ENCODE measurements around the gene TGM1. TPM values are rescaled to one million over a fixed set of nuclear protein-coding genes. Genes with fewer than 3 reads are reported as not detected.

The TGM1 gene
- total RNA-seq, 4 donors from 2014 or later: 566 to 1,879 (median 1,037) TPM

DNA sequence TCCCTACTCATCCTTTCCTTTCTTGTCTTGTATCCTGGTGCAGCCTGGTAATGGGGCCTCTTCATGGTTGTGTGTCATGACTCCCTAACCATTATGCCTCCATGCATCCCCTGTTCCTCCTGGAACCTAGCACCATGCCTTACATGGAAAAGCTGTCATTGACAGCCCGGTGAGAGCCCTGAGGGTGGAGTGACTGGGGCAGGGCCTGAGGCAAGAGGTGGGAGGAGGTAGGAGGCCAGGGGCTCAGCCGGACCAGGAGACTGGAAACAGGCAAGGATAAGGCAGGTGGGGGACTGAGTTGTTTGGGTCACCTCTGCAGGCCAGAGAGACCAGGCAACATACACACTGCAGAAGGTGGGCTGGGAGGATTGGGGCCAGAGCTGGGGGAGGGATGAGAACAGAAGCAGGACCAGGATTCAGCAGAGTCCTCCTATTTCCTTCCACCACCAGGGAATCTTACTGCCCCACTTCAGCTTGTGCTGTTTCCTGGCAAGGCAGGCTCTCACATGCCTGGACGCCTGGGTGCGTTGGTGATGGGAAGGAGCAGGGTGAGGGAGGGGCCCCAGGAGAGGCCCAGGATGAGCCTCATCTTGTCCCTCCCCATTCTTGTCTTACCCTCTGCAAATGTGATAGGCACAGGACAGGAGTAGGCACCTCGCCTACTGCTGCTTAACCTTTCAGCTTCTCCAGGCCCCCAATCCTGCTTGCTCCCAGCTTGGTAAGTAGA is 46.7 kb upstream of the TGM1 start, which contains the start of gene LTB4R2:
TSS of gene LTB4R2 (plus strand) at position 603 of the 727 bp plus-strand sequence. CDS start 525 bp downstream, outside the sequence.
- Histone ChIP-seq H3K4me1 (peaks cover 61 to 73% (median 63%) of the 10 kb centered on the region in 3 donors), H3K36me3 (peaks cover 0 to 33% (median 18%) of the 10 kb centered on the region in 3 donors), H3K27ac (peak within 1 kb of the TSS; percentile 92 to 97 (median 95)), H3K9me3 (no peaks in the 10 kb centered on the region), H3K27me3 (no peaks in the 10 kb centered on the region), H3K4me3 (peak within 1 kb of the TSS; percentile 46 to 84 (median 62))
- 24 to 58% methylated on average over 2 to 4 of the region's 5 CpGs for WGBS, 2 donors
- TF ChIP-seq CTCF (IDR thresholded peaks at IDR 0.05) (peak in 1 of 6 experiments; percentile 45), POLR2A (IDR thresholded peaks at IDR 0.05) (no peak)
- intact Hi-C loops (cut with DNase I): no loop called here
- DNase-seq: no peak

DNA sequence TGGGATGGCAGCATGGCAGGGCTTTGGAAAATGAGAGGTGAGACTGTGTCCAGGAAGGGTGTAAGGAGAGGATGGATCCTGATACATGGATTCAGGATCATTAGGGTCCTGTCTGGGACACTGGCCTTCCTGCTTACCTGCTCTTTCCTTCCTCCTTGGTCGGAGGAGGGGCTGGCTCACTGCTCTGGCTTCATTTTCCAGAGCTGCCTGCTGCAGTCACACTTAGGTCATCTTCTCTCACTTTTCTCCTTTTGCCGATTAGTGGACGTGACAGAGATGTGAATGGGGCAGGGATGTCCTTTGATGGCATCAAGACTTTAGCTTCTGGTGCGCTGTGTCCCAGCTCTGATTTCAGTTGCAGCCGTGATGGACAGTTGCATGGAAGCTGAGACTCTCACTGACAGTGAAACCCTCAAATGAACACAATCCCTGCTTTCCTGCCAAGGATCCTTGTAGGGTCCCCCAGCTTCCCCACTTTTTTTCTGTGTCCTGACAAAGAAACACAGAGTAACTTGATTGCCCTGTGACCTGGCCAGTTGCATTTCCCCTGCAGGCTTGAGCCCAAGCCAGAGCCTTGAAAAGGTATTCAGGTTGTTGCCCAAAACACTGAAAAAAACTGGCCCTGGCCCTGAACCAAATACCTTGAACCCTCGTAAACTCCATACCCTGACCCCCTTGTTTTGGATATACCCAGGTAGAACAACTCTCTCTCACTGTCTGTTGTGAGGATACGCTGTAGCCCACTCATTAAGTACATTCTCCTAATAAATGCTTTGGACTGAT is 45.6 kb upstream of the TGM1 start:
- peak overlapping the region; percentile 92 to 97 (median 95) for H3K27ac ChIP-seq

DNA sequence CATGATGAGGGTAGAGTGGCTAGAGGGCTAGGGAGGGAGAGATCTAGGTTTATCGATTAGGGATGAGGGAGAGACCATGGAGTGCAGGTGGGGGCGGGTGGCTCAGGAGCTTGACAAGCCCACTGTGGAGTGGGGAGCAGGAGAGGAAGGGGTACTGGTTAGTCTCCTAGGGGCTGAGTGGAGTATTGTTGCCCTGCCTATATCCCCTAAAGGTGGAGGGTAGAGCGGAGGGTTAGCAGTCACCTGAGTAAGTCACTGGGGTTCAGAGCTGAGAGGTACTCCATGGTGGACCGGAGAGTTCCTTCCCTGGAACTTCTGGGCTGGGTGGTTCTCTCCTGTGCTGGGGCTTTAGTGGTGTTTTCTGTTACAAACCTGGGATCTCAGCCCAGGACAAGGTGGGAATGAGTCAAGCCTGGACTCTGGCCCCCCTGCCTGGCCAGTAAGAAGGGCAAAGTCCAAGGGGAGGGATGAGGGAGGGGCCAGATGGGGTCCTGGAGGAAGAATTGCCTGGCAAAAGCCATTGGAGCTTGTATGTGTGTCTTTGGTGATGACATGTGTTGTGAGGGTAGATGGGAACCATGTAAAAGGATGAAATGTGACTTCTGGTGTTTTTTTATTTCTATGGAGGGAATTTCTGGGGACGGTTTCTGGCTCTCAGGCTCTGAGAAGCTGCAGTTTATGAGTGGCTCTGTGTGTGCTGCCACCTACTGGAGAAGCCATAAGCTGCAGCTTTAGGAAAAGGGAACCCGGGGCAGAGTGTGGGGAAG is 44.8 kb upstream of the TGM1 start, which contains the start of gene CIDEB:
TSS of gene CIDEB (minus strand) at position 403 of the 767 bp plus-strand sequence. CDS start at position 284, 119 bp downstream.
- no peaks in the 10 kb centered on the region for H3K9me3 ChIP-seq
- 57 to 58% methylated on average over 6 of the region's 6 CpGs for WGBS, 2 donors
- peaks cover 1 to 53% (median 34%) of the 10 kb centered on the region in 3 donors for H3K36me3 ChIP-seq
- H3K4me3 ChIP-seq: no peak within 1 kb of the TSS
- peaks cover 43 to 54% (median 44%) of the 10 kb centered on the region in 3 donors for H3K4me1 ChIP-seq
- TF ChIP-seq CTCF (IDR thresholded peaks at IDR 0.05): peak; percentile 80 to 94 (median 85)
- TF ChIP-seq POLR2A (IDR thresholded peaks at IDR 0.05): no peak
- no peak for DNase-seq
- no peaks in the 10 kb centered on the region for H3K27me3 ChIP-seq
- H3K27ac ChIP-seq: peak within 1 kb of the TSS; percentile 92 to 97 (median 95)
- intact Hi-C loops (cut with DNase I): no loop called here

More for the DNA sequence above, 45.6 kb upstream of the TGM1 start:
- Histone ChIP-seq H3K4me3 (no peak overlapping the region), H3K27me3 (no peaks in the 10 kb centered on the region), H3K4me1 (peaks cover 51 to 62% (median 51%) of the 10 kb centered on the region in 3 donors), H3K9me3 (no peaks in the 10 kb centered on the region), H3K36me3 (peaks cover 0 to 45% (median 29%) of the 10 kb centered on the region in 3 donors)
- no peak for DNase-seq
- intact Hi-C loops (cut with DNase I): no loop called here
- no peak for TF ChIP-seq POLR2A (IDR thresholded peaks at IDR 0.05)
- no peak for TF ChIP-seq CTCF (IDR thresholded peaks at IDR 0.05)
- WGBS, 2 donors: 51 to 67% methylated on average over 5 to 6 of the region's 7 CpGs

DNA sequence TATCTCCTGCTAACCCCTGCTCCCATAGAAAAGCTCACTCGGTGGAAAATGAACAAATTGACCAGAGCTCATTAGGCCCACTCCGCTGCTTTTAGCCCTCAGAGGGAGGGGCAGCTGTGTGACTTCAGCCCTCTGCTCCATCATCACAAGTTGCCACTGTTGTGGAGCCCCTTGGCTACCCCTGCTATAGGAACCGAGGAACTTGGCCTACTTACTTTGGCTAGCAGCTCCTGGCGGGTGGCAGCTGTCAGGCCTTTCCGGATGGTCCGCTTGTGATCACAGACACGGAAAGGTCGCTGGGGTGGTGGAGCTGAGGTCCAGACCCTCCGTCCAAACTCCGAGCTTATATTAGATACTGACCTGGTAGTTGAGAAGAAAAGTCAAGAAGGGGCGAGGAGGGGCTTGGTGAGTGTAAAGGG is 44.2 kb upstream of the TGM1 start:
- no peak for DNase-seq
- intact Hi-C loops (cut with DNase I): no loop called here
- Histone ChIP-seq H3K27ac (no peak overlapping the region), H3K9me3 (no peaks in the 10 kb centered on the region), H3K4me1 (peaks cover 37 to 50% (median 38%) of the 10 kb centered on the region in 3 donors), H3K27me3 (no peaks in the 10 kb centered on the region), H3K4me3 (no peak overlapping the region), H3K36me3 (peaks cover 7 to 59% (median 39%) of the 10 kb centered on the region in 3 donors)
- 55 to 80% methylated on average over 3 to 11 of the region's 11 CpGs for WGBS, 2 donors
- TF ChIP-seq CTCF (IDR thresholded peaks at IDR 0.05): no peak
- no peak for TF ChIP-seq POLR2A (IDR thresholded peaks at IDR 0.05)
